Panc1 (cell line): Measurements from ENCODE around the gene TSPYL1. TPM values are rescaled to one million over a fixed set of nuclear protein-coding genes. Genes with fewer than 3 reads are reported as not detected.

Source experiments
- ATAC-seq: fragments of 200-7000 bp; cut with Tn5 transposase; 2 replicates; pipeline ENCODE4 v1.9.1; 2020; ENCODE audit warnings: mild to moderate bottlenecking, moderate library complexity
- BruUV-seq: library from RNA; stranded (reverse); fragments of 400-500 nt; replicated peaks from 2 replicates; lab custom pipeline; 2021; lab: Mats Ljungman, UMichigan
- CTCF ChIA-PET: fragments of 300-600 bp; sonication (Branson Sonifier 250); formaldehyde crosslinking; loops from one replicate; lab custom pipeline; 2022; ENCODE audit warnings: antibody characterized with exemption; lab: Charles Lee
- POLR2A ChIA-PET: fragments of 300-600 bp; sonication (Branson Sonifier 250); formaldehyde crosslinking; loops from one replicate; lab custom pipeline; 2022; ENCODE audit warnings: antibody characterized with exemption; lab: Charles Lee
- DNase-seq: peaks from one replicate; pipeline ENCODE4 v3.0.0-alpha.2; 2010; ENCODE audit warnings: low read depth, low spot score
- H3K27ac ChIP-seq: 2 replicates; pipeline ENCODE4 v1.5.1; 2011; ENCODE audit warnings: mild to moderate bottlenecking, low read length, inconsistent platforms
- H3K27me3 ChIP-seq: fragments of 200-500 bp; sonication (Bioruptor generic); 2 replicates; pipeline ENCODE4 v1.6.0; 2014; ENCODE audit warnings: low read length, inconsistent platforms; ENCODE audit not compliant: control insufficient read depth, insufficient read depth
- H3K36me3 ChIP-seq: fragments of 200-500 bp; sonication (Bioruptor generic); 2 replicates; pipeline ENCODE4 v1.5.1; 2014; ENCODE audit warnings: inconsistent platforms, mild to moderate bottlenecking, low read length, moderate library complexity; ENCODE audit not compliant: control insufficient read depth, insufficient read depth
- H3K4me1 ChIP-seq: 2 replicates; pipeline ENCODE4 v1.5.1; 2011; ENCODE audit warnings: inconsistent platforms, mild to moderate bottlenecking, low read length, moderate library complexity; ENCODE audit not compliant: control insufficient read depth, insufficient read depth
- H3K4me3 ChIP-seq, 2 experiments: 2 replicates each; pipeline ENCODE4 v1.5.1; 2011 to 2012; ENCODE audit warnings: low read depth in 2 of 2, low read length in 2 of 2, mild to moderate bottlenecking in 2 of 2, inconsistent platforms in 1 of 2, moderate library complexity in 1 of 2
- H3K9me3 ChIP-seq: fragments of 200-500 bp; sonication (Bioruptor generic); 2 replicates; pipeline ENCODE4 v1.5.1; 2014; ENCODE audit warnings: low read depth, mild to moderate bottlenecking, inconsistent platforms, low read length, moderate library complexity; ENCODE audit not compliant: control insufficient read depth, insufficient read depth
- POLR2AphosphoS5 ChIP-seq: IDR thresholded peaks from 2 replicates; pipeline ENCODE4 v1.6.1; 2012; ENCODE audit warnings: mild to moderate bottlenecking, low read depth, low read length, moderate library complexity
- SIN3A ChIP-seq: IDR thresholded peaks from 2 replicates; pipeline ENCODE4 v1.6.1; 2012; ENCODE audit warnings: low read depth, mild to moderate bottlenecking, low read length, moderate library complexity, borderline replicate concordance; ENCODE audit not compliant: insufficient read depth
- TCF7L2 ChIP-seq: IDR thresholded peaks from 2 replicates; pipeline ENCODE4 v1.6.1; 2011; ENCODE audit warnings: mild to moderate bottlenecking, low read depth, low read length, inconsistent platforms
- in situ Hi-C: cut with HindIII; loops from 2 replicates; pipeline ENCODE4 v1.10.0; 2016; ENCODE audit warnings: low sequenced_read_pairs, low pct_unique_long_range_greater_than_20kb
- intact Hi-C: fragments of 100-400 bp; cut with micrococcal nuclease; formaldehyde crosslinking; loops from one replicate; pipeline ENCODE4 v1.10.0; 2022; ENCODE audit not compliant: unreplicated experiment
- total RNA-seq: library from RNA; stranded (reverse); gene quantifications from one replicate; pipeline ENCODE4 v1.2.1, GENCODE V29; 2021; ENCODE audit not compliant: unreplicated experiment
- TF ChIP-seq, protein P1 (sequence below), 2 experiments: IDR thresholded peaks; 2 replicates each; pipeline ENCODE4 v1.6.1; 2011 to 2012; ENCODE audit warnings: low read depth in 2 of 2, control low read depth in 1 of 2, low read length in 1 of 2, mild to moderate bottlenecking in 1 of 2, moderate library complexity in 1 of 2; ENCODE audit not compliant: insufficient read depth in 1 of 2
- TF ChIP-seq, protein P2 (sequence below): fragments of 450-650 bp; IDR thresholded peaks from 2 replicates; pipeline ENCODE4 v1.5.1; 2017; ENCODE audit warnings: mild to moderate bottlenecking

The TSPYL1 gene
- total RNA-seq, 1 experiment from 2014 or later: 103 TPM

DNA sequence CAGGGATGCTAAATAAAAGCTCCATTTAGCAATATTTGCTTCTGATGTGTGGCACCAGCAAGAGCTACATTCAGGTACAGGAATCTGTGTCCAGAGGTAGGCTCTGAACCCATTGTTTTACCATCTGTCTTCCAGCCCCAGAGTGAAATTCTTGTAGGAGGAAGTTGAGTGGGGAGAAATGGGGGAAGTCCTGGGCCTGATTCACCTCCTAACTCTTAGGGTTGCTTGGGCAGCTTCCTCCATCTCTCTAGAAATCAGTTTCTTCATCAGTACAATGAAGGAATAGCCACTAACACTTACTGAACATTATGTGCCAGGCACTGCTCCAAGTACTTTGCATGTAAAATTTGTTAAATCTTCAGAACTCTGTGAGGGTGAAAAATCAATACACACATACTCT lies 35.1 kb upstream of the TSPYL1 start:
- in situ Hi-C loops: no loop called here
- H3K27me3 ChIP-seq: peaks cover 6% of the 10 kb centered on the region; the same call in 1 of the 2 replicates
- TF ChIP-seq POLR2AphosphoS5 (no peak), SIN3A (no peak), TCF7L2 (no peak)
- TF ChIP-seq, protein P1, sequence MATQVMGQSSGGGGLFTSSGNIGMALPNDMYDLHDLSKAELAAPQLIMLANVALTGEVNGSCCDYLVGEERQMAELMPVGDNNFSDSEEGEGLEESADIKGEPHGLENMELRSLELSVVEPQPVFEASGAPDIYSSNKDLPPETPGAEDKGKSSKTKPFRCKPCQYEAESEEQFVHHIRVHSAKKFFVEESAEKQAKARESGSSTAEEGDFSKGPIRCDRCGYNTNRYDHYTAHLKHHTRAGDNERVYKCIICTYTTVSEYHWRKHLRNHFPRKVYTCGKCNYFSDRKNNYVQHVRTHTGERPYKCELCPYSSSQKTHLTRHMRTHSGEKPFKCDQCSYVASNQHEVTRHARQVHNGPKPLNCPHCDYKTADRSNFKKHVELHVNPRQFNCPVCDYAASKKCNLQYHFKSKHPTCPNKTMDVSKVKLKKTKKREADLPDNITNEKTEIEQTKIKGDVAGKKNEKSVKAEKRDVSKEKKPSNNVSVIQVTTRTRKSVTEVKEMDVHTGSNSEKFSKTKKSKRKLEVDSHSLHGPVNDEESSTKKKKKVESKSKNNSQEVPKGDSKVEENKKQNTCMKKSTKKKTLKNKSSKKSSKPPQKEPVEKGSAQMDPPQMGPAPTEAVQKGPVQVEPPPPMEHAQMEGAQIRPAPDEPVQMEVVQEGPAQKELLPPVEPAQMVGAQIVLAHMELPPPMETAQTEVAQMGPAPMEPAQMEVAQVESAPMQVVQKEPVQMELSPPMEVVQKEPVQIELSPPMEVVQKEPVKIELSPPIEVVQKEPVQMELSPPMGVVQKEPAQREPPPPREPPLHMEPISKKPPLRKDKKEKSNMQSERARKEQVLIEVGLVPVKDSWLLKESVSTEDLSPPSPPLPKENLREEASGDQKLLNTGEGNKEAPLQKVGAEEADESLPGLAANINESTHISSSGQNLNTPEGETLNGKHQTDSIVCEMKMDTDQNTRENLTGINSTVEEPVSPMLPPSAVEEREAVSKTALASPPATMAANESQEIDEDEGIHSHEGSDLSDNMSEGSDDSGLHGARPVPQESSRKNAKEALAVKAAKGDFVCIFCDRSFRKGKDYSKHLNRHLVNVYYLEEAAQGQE (IDR thresholded peaks at IDR 0.05; ENCODE audit: insufficient read depth in 1 of 2, low read depth in 2 of 2, low read length in 1 of 2): no peak
- TF ChIP-seq, protein P2, sequence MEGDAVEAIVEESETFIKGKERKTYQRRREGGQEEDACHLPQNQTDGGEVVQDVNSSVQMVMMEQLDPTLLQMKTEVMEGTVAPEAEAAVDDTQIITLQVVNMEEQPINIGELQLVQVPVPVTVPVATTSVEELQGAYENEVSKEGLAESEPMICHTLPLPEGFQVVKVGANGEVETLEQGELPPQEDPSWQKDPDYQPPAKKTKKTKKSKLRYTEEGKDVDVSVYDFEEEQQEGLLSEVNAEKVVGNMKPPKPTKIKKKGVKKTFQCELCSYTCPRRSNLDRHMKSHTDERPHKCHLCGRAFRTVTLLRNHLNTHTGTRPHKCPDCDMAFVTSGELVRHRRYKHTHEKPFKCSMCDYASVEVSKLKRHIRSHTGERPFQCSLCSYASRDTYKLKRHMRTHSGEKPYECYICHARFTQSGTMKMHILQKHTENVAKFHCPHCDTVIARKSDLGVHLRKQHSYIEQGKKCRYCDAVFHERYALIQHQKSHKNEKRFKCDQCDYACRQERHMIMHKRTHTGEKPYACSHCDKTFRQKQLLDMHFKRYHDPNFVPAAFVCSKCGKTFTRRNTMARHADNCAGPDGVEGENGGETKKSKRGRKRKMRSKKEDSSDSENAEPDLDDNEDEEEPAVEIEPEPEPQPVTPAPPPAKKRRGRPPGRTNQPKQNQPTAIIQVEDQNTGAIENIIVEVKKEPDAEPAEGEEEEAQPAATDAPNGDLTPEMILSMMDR: no peak
- ChIA-PET POLR2A (no interaction called here), CTCF (no interaction called here)
- intact Hi-C loops: no loop called here
- H3K36me3 ChIP-seq: no peaks in the 10 kb centered on the region
- no peak overlapping the region for H3K27ac ChIP-seq
- H3K4me1 ChIP-seq: no peaks in the 10 kb centered on the region
- no peak for DNase-seq
- ATAC-seq: no peak
- no peaks in the 10 kb centered on the region for H3K9me3 ChIP-seq
- no peak overlapping the region for H3K4me3 ChIP-seq
- no TSS peak for BruUV-seq

DNA sequence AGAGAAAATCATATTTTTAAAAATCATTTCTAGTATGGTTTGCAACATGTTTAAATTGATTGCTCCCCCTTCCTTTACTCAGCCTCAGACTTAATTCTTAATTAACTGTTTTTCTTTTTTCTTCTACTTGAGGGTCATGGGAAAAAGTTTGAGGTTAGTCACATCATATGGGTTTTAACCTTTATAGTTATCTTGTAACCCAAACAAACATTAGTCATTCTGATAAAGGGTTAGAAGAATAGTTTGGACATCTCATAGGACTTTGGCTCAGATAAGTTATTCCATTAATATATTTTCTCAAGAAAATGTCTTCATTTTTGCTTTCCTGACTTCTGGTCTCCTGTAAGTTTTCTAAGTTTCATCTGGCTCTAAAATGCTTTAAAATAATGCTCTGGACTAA lies 34.5 kb upstream of the TSPYL1 start:
- DNase-seq (no peak), ATAC-seq (no peak)
- POLR2A ChIA-PET: no interaction called here
- BruUV-seq: no TSS peak
- H3K4me3 ChIP-seq: no peak overlapping the region
- CTCF ChIA-PET: no interaction called here
- H3K9me3 ChIP-seq: no peaks in the 10 kb centered on the region
- H3K27me3 ChIP-seq: peaks cover under 1% of the 10 kb centered on the region; the same call in 1 of the 2 replicates
- intact Hi-C loops (no loop called here), in situ Hi-C loops (no loop called here)
- no peaks in the 10 kb centered on the region for H3K4me1 ChIP-seq
- TF ChIP-seq POLR2AphosphoS5 (no peak), TCF7L2 (no peak), SIN3A (no peak)
- TF ChIP-seq, protein P2: no peak
- TF ChIP-seq, protein P1 (IDR thresholded peaks at IDR 0.05; ENCODE audit: insufficient read depth in 1 of 2, low read depth in 2 of 2, low read length in 1 of 2): no peak
- no peaks in the 10 kb centered on the region for H3K36me3 ChIP-seq
- no peak overlapping the region for H3K27ac ChIP-seq
